Dedifferentiated amniotic fluid mesenchymal stem cell (primary cell): ENCODE results near the gene WDR74.
"Not testable (repeated sequence)": the region's sequence is repeated elsewhere in the genome, so short reads cannot be mapped to it uniquely, and the experiment has no call there.

ENCODE experiments used
- DNase-seq: peaks from one replicate; pipeline ENCODE4 v3.0.0-alpha.2; 2016; ENCODE audit errors: extremely low spot score

The WDR74 gene

GRCh38 chr11:62841361-62842170 lies 2.2 kb upstream of the WDR74 start:
- DNase-seq, result peak; percentile 97

GRCh38 chr11:62840721-62841360 lies 1.5 kb upstream of the WDR74 start:
- peak; percentile 65 for DNase-seq

DNA sequence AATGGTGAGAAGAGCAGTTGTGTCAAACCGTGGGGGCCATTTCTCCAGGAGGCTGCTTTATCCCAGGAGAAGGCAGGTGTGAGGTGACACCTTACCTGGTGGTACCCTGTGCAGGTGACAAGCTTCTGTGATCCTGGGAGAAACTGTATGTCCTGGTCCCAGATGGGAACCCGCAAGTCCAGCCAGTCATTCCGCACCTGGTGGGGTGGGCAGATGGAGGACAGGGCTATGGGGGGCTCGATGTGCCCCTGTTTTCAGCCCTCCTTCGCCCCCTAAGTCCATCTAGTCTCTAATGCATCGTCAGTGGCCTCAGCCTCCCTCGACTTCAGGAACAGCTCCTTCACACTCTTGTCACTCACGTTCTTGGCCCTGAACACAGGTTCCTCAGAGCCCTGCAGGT lies 4.1 kb downstream of the WDR74 start:
- no peak for DNase-seq

DNA sequence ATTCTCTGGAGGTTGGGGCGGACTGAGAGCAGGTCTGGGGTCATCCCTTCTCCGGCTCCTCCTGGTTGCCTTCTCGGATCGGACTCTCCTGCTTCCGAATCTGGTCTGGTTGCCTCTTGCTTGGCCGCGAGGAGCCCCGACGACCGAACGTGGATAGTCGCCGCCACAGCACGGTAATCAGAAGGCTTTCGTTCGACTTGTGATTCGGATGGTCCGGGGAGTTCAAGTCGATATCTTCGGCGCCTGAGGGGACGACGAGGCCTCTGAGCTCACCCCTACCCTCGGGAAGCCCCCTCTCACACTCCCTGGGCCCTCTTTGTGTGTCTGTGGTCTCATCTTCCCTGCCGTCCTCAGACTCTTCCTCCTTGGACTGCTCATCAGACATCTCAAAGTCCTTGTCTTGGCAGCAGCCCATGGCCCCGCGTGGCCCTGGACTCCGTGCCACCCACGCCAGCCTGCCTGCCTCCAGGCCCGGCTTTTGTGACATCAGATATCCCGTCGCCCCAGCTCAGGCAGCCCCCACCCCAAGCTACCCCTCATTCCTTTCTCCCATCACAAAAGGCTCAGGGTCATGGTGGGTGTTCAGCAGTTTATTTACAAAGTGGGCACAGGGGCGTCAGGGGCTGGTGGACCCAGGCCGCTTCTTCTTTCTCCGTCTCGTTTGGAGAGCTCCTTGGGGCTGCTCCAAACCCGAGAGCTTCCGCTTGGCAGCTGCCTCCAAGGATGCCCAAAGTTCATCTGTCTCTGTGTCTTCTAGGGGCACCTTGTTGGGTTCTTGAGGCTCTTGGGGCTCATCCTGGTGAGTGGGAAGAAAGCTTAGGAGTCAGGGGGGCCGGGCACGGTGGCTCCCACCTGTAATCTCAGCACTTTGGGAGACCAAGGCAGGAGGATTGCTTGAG lies 6.8 kb downstream of the WDR74 start, which contains the start of gene TEX54:
Gene TEX54 (minus strand): TSS at position 506 of the 899 bp plus-strand sequence.
- DNase-seq, result no peak

DNA sequence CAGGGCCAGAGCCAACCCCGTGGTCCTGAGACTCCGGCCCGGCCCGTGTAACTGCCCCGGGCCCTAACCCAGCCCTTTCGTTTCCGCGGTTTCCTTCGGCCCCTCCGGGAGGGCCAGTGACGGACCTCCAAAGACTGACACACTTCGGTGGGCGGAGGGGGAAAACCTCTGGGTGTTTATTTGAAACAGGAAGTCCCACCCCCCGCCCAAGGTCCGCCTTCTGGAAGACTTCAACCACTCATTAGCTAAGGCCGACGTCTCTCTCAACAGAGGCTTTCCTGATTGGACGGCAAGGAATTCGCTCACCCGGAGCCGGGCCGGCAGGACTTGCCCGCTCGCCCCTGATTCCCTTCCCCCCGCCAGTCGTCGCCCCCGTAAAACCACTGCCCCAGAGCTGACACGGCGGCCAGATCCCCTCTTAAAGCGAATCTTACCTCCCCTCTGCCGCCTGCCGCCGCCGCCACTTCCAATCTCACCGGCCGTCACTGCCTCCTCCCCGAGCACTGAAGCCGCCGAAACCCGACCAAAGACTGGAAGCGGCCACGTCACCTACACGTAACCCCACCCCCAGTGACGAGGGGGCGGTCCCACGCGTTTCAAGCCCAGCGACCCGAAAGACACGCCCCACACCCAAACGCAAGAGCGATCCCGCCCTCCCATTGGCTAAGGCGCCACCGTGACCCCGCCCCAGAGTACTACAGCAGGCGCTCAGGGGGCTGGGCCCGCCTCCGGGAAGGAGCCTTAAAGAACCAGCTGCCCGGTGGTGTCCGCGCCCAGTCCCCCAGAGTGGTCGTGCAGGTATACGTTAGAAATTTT lies 7.7 kb downstream of the WDR74 start, which contains the start of gene STX5:
Gene STX5 (minus strand): TSS at position 532 of the 816 bp plus-strand sequence. CDS start 808 bp downstream, outside the sequence.
- peak; percentile 99 for DNase-seq

- no peak for DNase-seq
These were observed 8.4 kb downstream of the WDR74 start for GRCh38 chr11:62830904-62831519.

DNA sequence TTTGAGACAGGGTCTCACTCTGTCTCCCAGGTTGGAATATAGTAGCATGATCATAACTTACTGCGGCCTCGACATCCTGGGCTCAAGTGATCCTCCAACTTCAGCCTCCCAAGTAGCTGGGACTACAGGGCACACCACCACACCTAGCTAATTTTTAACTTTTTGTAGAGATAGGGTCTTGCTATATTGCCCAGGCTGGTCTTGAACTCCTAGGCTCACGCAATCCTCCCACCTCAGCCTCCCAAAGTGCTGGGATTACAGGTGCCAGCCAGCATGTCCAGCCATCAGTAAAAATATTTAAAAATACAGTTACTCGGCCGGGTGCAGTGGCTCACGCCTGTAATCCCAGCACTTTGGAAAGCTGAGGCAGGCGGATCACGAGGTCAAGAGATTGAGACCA lies 11.3 kb downstream of the WDR74 start:
- not testable (repeated sequence) for DNase-seq

DNA sequence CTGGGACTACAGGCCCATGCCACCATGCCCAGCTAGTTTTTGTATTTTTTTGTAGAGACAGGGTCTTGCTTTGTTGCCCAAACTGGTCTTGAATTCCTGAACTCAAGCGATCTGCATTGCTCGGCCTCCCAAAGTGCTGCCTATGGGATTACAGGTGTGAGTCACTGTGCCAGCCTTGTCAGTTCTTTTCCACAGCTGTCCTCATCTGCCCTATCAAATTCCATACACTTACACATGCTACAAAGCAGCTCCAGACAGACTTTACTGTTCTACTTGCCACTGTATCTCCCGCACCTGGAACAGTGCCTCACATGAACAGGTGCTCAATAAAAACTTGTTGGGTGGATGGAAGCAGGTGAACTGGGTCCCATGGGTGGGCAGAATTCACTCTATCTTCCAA lies 15.7 kb downstream of the WDR74 start:
- DNase-seq, result no peak

- DNase-seq, result no peak
These were observed 22.3 kb downstream of the WDR74 start for GRCh38 chr11:62817129-62817528.

DNA sequence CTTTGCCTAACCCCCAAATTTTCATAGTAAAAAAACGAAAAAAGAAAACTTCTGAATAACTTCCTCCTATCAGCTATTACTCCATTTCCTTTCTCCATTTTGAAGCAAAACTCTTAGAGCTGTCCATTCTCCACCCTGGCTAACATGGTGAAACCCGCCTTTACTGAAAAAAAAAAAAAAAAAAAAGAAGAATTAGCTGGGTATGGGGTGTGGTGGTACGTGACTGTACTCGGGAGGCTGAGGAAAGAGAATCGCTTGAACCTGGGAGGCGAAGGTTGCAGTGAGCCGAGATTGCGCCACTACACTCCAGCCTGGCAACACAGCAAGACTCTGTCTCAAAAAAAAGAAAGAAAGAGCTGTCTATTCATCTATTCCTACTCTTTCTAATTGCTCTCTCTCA lies 22.8 kb downstream of the WDR74 start:
- no peak for DNase-seq

DNA sequence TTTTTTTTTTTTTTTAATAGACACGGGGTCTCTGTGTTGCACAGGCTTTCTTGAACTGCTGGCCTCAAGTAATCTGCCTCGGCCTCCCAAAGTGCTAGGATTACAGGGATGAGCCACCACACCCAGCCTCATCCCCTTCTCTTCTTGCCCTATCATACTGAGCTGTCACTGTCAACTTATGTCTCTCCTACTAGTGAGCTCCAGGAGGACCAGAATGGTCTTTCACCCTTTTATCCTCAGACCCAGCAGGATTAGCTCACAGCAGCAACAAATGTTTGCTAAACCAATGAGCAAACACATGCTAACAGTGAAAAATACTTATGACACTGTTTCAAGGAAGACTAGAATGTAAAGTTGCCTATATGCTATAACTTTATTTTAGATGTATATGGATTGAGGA lies 27.7 kb downstream of the WDR74 start:
- DNase-seq, result no peak

DNA sequence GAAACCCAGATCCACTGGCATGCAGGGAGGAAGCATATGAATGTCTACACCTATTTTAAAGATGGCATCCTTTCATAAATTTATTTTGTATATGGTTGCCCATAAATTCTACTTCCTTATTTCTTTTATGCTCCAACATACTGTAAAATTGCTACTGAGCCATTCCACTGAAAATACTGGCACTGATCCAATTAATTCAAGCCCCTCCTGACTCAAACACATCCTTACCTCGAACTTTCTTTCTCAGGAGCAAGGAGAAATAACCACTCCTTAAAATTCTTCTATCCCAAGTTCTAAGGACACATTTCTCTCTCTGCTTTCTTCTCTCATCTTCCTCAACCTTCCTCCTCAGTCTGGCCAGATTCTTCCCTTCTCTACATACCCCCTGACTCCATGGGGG lies 28.6 kb downstream of the WDR74 start:
- no peak for DNase-seq

DNA sequence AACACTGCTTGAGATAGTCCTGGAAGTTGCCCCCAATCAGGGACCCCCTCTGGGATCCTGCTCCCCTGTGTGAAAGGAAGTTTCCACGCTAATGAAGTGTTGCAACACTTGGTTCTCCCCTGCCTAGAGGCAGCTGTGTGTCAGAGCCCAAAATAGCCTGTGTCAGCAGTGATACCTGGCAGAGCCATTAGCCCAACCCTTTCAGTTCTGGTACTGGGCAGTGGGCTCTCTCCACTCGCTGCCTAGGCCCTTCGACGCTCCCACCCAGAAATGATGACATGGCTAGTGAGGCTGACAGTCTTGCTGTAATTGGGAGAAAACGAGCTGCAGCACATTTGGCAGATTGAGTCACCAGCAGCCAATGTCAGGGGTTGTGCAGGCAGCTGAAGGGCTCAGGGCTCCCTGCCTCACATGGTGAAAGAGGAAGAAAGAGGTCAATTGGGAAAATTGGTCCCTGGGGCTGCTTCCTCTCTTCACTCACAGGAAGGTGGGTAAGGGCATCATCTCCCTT lies 32.7 kb downstream of the WDR74 start:
- no peak for DNase-seq

- no peak for DNase-seq
These were observed 33.4 kb downstream of the WDR74 start for GRCh38 chr11:62805961-62806441.

GRCh38 chr11:62805076-62805892 lies 34.1 kb downstream of the WDR74 start, which contains the start of gene NXF1:
NXF1 (minus strand) TSS chr11:62805440; CDS start chr11:62805356, 84 bp downstream.
- peak; percentile 80 for DNase-seq

GRCh38 chr11:62804310-62805075 lies 34.9 kb downstream of the WDR74 start:
- DNase-seq, result peak; percentile 44

DNA sequence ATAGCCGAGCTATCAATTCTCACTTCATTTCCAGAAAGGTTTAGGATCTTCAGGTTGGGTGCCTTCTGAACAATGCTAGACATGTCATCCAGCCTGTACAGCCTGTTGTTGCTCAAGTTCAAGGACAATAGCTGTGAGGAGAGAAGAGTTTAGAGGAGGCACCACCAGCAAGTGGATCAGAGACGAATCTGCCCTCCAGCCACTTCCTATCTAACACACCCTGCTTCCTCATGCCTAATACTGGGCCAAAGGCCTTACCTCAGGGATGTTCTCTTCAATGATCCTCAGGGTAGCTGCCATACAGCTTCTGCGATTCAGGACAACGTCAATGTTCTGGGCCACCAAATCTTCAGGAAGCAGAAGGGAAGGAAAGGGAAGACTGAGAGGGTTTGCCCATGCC lies 38.3 kb downstream of the WDR74 start:
- no peak for DNase-seq

GRCh38 chr11:62799486-62799885 lies 39.9 kb downstream of the WDR74 start:
- no peak for DNase-seq

DNA sequence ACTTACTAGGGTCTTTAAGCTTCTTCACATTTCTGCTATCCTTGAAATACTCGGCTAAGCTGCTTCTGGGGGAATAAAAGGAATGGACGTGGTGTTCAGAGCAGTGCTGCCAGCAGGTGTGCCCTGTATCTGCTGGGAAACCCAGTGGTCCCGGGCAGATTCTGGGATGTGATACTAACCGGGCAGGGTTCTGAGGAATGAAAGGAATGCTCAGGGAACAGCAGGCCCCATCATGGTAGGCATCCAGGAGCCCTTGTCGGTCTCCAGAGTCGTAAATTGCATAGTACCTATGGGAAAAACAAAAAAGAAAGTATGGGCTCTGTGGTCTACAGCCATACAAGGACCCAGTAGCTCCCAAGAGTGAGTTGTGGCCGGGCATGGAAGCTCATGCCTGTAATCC lies 43.1 kb downstream of the WDR74 start:
- DNase-seq, result no peak
